ENCODE measurements around the gene PHF21A. TPM values are rescaled to one million over a fixed set of nuclear protein-coding genes. Genes with fewer than 3 reads are reported as not detected.

Gene PHF21A
- total and polyA plus RNA-seq, 2 of the 8 experiments (the other 6 are each of a cell fraction or from before 2014, with no cell fraction given): 17.6 to 40.3 TPM

- no peak overlapping the region for H4K5ac ChIP-seq (ENCODE audit: insufficient read length, low read depth, low read length)
- TF ChIP-seq MAX (IDR thresholded peaks at IDR 0.05) (peak; percentile 50; the same call in 1 of the 2 replicates), NANOG (IDR thresholded peaks at IDR 0.05; ENCODE audit: insufficient read depth, low read depth, low read length, poor library complexity, severe bottlenecking) (no peak), JUN (IDR thresholded peaks at IDR 0.05; ENCODE audit: low read depth, low read length) (no peak), TAF1 (IDR thresholded peaks at IDR 0.05; ENCODE audit: low read depth, low read length) (no peak), SAP30 (IDR thresholded peaks at IDR 0.05; ENCODE audit: insufficient read depth, insufficient replicate concordance, low read length) (no peak), SP2 (IDR thresholded peaks at IDR 0.05; ENCODE audit: low read length) (no peak), BACH1 (IDR thresholded peaks at IDR 0.05; ENCODE audit: low read length) (no peak), CREB1 (IDR thresholded peaks at IDR 0.05) (no peak), SRF (IDR thresholded peaks at IDR 0.05; ENCODE audit: low read depth, low read length) (no peak)
- H3K27me3 ChIP-seq (replicated peaks in 1 of 4; ENCODE audit: control insufficient read depth in 3 of 4, extremely low read depth in 1 of 4, insufficient read depth in 3 of 4, low read length in 3 of 4): no peaks in the 10 kb centered on the region
- no peak overlapping the region for H3K4me2 ChIP-seq (ENCODE audit: insufficient read depth in 1 of 2, low read depth in 2 of 2, low read length in 2 of 2)
- H2AK5ac ChIP-seq (ENCODE audit: low read depth, low read length): no peak overlapping the region; the same call in 1 of the 2 replicates
- H3K23me2 ChIP-seq (ENCODE audit: low read depth, low read length): no peaks in the 10 kb centered on the region
- CTCF ChIA-PET (ENCODE audit: partially characterized antibody): interaction anchor here (0.7 to 1.6 kb wide), 2 partner anchors 10 to 13 kb away, joined by 3 read pairs; no protein-coding TSS in a partner anchor
- H2BK15ac ChIP-seq (ENCODE audit: low read length): peak overlapping the region; percentile 74; the same call in 1 of the 2 replicates
- H3K79me2 ChIP-seq (ENCODE audit: control insufficient read depth in 1 of 2, insufficient read depth in 2 of 2, low read length in 2 of 2): no peaks in the 10 kb centered on the region
- H3K14ac ChIP-seq (ENCODE audit: insufficient read length): no peak overlapping the region
- FAIRE-seq (no peak), DNase-seq (ENCODE audit: low read depth in 1 of 2, low spot score in 2 of 2) (no peak)
- H3K36me3 ChIP-seq (ENCODE audit: control insufficient read depth in 2 of 4, insufficient read depth in 4 of 4, low read length in 3 of 4): no peaks in the 10 kb centered on the region
- H3K4ac ChIP-seq (replicated peaks; ENCODE audit: insufficient read length, low read depth, low read length): no peak overlapping the region
- no peak overlapping the region for H4K91ac ChIP-seq (replicated peaks; ENCODE audit: insufficient read length, low read length)
- H3K4me3 ChIP-seq (ENCODE audit: extremely low read depth in 1 of 4, insufficient read depth in 2 of 4, low read depth in 3 of 4, low read length in 4 of 4): no peak overlapping the region
- H3K27ac ChIP-seq (ENCODE audit: low read depth, low read length): no peak overlapping the region
- H2BK5ac ChIP-seq (ENCODE audit: low read depth, low read length): no peak overlapping the region
- no peak overlapping the region for H4K8ac ChIP-seq (ENCODE audit: extremely low read depth, insufficient read depth, low read length)
- peaks cover 0 to 6% (median 1%) of the 10 kb centered on the region in 4 experiments; a peak in 5 of 7 replicates for H3K4me1 ChIP-seq (replicated peaks in 1 of 4; ENCODE audit: control insufficient read depth in 3 of 4, insufficient read depth in 4 of 4, low read length in 3 of 4)
- no peak overlapping the region for H3K23ac ChIP-seq (ENCODE audit: insufficient read length)
- no peak overlapping the region for H2BK12ac ChIP-seq (ENCODE audit: low read depth, low read length)
- no peak overlapping the region; the same call in 1 of the 2 replicates for H3K18ac ChIP-seq (ENCODE audit: extremely low read depth, low read length)
- POLR2A ChIA-PET (ENCODE audit: partially characterized antibody): no interaction called here
- H2BK120ac ChIP-seq (replicated peaks; ENCODE audit: low read depth, low read length): no peak overlapping the region
- no peaks in the 10 kb centered on the region for H3K9me3 ChIP-seq (ENCODE audit: insufficient read depth in 2 of 2, low read depth in 1 of 2, low read length in 1 of 2)
- no peaks in the 10 kb centered on the region for H3K79me1 ChIP-seq (ENCODE audit: low read depth, low read length)
- no peak overlapping the region for H2AFZ ChIP-seq (ENCODE audit: low read length)
- WGBS, 2 experiments (ENCODE audit: extremely low coverage in 1 of 2, insufficient coverage in 1 of 2, insufficient read length in 1 of 2, insufficient replicate concordance in 2 of 2, low coverage in 1 of 2, low lambda C conversion rate in 2 of 2, missing lambda C conversion rate in 1 of 2): 77% methylated on average over 11 of the region's 11 CpGs; no CpG with 5 or more reads in 1 of the 2 experiments
- H3K9ac ChIP-seq (replicated peaks in 1 of 4; ENCODE audit: extremely low read depth in 1 of 4, low read depth in 3 of 4, low read length in 3 of 4): no peak overlapping the region
- no peak overlapping the region for H3K56ac ChIP-seq (replicated peaks; ENCODE audit: insufficient read length, low read depth, low read length)
- no peaks in the 10 kb centered on the region for H4K20me1 ChIP-seq (replicated peaks in 1 of 2; ENCODE audit: control insufficient read depth in 1 of 2, insufficient read depth in 2 of 2, low read length in 2 of 2)
- no peak overlapping the region for H2BK20ac ChIP-seq (ENCODE audit: low read length)
Observed at GRCh38 chr11:46149342-46149741, 28.1 kb upstream of the PHF21A start.
